IMR-90 (cell line): ENCODE results near the gene POU2AF1. TPM values are rescaled to one million over a fixed set of nuclear protein-coding genes. Genes with fewer than 3 reads are reported as not detected.

Experiments used
- ATAC-seq: fragments of 200-7000 bp; cut with Tn5 transposase; 2 replicates; pipeline ENCODE4 v1.9.1; 2020; ENCODE audit warnings: low read depth, mild to moderate bottlenecking, moderate library complexity
- BruUV-seq: library from RNA; stranded (reverse); fragments of 400-500 nt; replicated peaks from 2 replicates; lab custom pipeline; 2021; lab: Mats Ljungman, UMichigan
- CTCF ChIA-PET: fragments of 300-600 bp; formaldehyde crosslinking; extraction: SDS; loops from one replicate; lab custom pipeline; 2021; ENCODE audit warnings: antibody characterized with exemption; lab: Yijun Ruan, JAX
- POLR2A ChIA-PET: fragments of 300-600 bp; sonication (Branson Sonifier 250); formaldehyde crosslinking; loops from one replicate; lab custom pipeline; 2022; ENCODE audit warnings: antibody characterized with exemption; ENCODE audit not compliant: unreplicated experiment; lab: Charles Lee
- DNase-seq: peaks from one replicate; pipeline ENCODE4 v3.0.0; 2013
- H2AFZ ChIP-seq: replicated peaks from 2 replicates; pipeline ENCODE3; 2013; ENCODE audit warnings: low read length, mild to moderate bottlenecking; ENCODE audit not compliant: poor library complexity
- H2AK5ac ChIP-seq: 2 replicates; pipeline ENCODE4 v1.6.1; 2013; ENCODE audit warnings: low read depth, low read length, inconsistent platforms
- H2AK9ac ChIP-seq: replicated peaks from 2 replicates; pipeline ENCODE3; 2013; ENCODE audit warnings: mild to moderate bottlenecking, low read depth, low read length, moderate library complexity; ENCODE audit not compliant: poor library complexity
- H2BK120ac ChIP-seq: 2 replicates; pipeline ENCODE4 v1.6.1; 2013; ENCODE audit warnings: low read depth, low read length, inconsistent platforms
- H2BK15ac ChIP-seq: 3 replicates; pipeline ENCODE4 v1.6.1; 2013; ENCODE audit warnings: low read depth, low read length, inconsistent platforms
- H2BK20ac ChIP-seq: 2 replicates; pipeline ENCODE4 v1.6.1; 2013; ENCODE audit warnings: low read depth, mild to moderate bottlenecking, inconsistent platforms, low read length, moderate library complexity
- H2BK5ac ChIP-seq: 2 replicates; pipeline ENCODE4 v1.6.1; 2013; ENCODE audit warnings: mild to moderate bottlenecking, low read depth, low read length, inconsistent platforms; ENCODE audit not compliant: poor library complexity, severe bottlenecking
- H3K14ac ChIP-seq: replicated peaks from 2 replicates; pipeline ENCODE4 v1.6.1; 2013; ENCODE audit warnings: low read depth, low read length, inconsistent platforms
- H3K18ac ChIP-seq: 2 replicates; pipeline ENCODE4 v1.6.1; 2013; ENCODE audit warnings: low read depth, low read length, control low read depth
- H3K23ac ChIP-seq: 2 replicates; pipeline ENCODE4 v1.6.1; 2013; ENCODE audit warnings: low read depth, low read length, inconsistent platforms
- H3K27ac ChIP-seq: 2 replicates; pipeline ENCODE4 v1.5.1; 2013; ENCODE audit warnings: mild to moderate bottlenecking, control low read depth, low read length; ENCODE audit not compliant: insufficient read depth
- H3K27me3 ChIP-seq: 2 replicates; pipeline ENCODE4 v1.6.1; 2013; ENCODE audit warnings: low read length; ENCODE audit not compliant: control insufficient read depth, insufficient read depth
- H3K36me3 ChIP-seq: 2 replicates; pipeline ENCODE4 v1.6.1; 2013; ENCODE audit warnings: low read length, mixed read lengths; ENCODE audit not compliant: control insufficient read depth, insufficient read depth
- H3K4ac ChIP-seq: 2 replicates; pipeline ENCODE4 v1.6.1; 2013; ENCODE audit warnings: low read depth, low read length, inconsistent platforms
- H3K4me1 ChIP-seq: 2 replicates; pipeline ENCODE4 v1.6.1; 2013; ENCODE audit warnings: low read length, mixed read lengths; ENCODE audit not compliant: control insufficient read depth, insufficient read depth
- H3K4me2 ChIP-seq: 2 replicates; pipeline ENCODE4 v1.6.1; 2013; ENCODE audit warnings: low read depth, mild to moderate bottlenecking, control low read depth, low read length, moderate library complexity
- H3K4me3 ChIP-seq: 2 replicates; pipeline ENCODE4 v1.5.1; 2013; ENCODE audit warnings: low read depth, mild to moderate bottlenecking, control low read depth, low read length, moderate library complexity; ENCODE audit not compliant: insufficient read depth
- H3K56ac ChIP-seq: 2 replicates; pipeline ENCODE4 v1.6.1; 2013; ENCODE audit warnings: low read length, inconsistent platforms; ENCODE audit not compliant: insufficient read depth; ENCODE audit errors: extremely low read depth
- H3K79me1 ChIP-seq, 2 experiments: 2 replicates each; pipeline ENCODE4 v1.6.1; 2013; ENCODE audit warnings: low read length in 2 of 2, inconsistent platforms in 1 of 2, low read depth in 1 of 2
- H3K9ac ChIP-seq: 2 replicates; pipeline ENCODE4 v1.6.1; 2013; ENCODE audit warnings: low read depth, low read length, control low read depth
- H3K9me1 ChIP-seq: 2 replicates; pipeline ENCODE4 v1.6.1; 2013; ENCODE audit warnings: low read length, inconsistent platforms; ENCODE audit not compliant: insufficient read depth
- H3K9me3 ChIP-seq: 2 replicates; pipeline ENCODE4 v1.6.1; 2013; ENCODE audit warnings: low read length; ENCODE audit not compliant: control insufficient read depth, insufficient read depth
- H4K20me1 ChIP-seq: 2 replicates; pipeline ENCODE4 v1.6.1; 2013; ENCODE audit warnings: low read length, inconsistent platforms; ENCODE audit not compliant: insufficient read depth
- H4K5ac ChIP-seq: 2 replicates; pipeline ENCODE4 v1.6.1; 2013; ENCODE audit warnings: mild to moderate bottlenecking, low read depth, low read length, control low read depth
- H4K8ac ChIP-seq, 2 experiments: 2 replicates each; pipeline ENCODE4 v1.6.1; 2013; ENCODE audit warnings: low read depth in 2 of 2, low read length in 2 of 2, control low read depth in 1 of 2, inconsistent platforms in 1 of 2
- H4K91ac ChIP-seq: 2 replicates; pipeline ENCODE4 v1.6.1; 2013; ENCODE audit warnings: low read depth, low read length, inconsistent platforms; ENCODE audit not compliant: insufficient read depth
- BHLHE40 ChIP-seq: fragments of 150-350 bp; IDR thresholded peaks from 2 replicates; pipeline ENCODE4 v1.6.1; 2016; ENCODE audit warnings: mild to moderate bottlenecking, low read depth, low read length
- CHD1 ChIP-seq: IDR thresholded peaks from 2 replicates; pipeline ENCODE4 v1.6.1; 2012; ENCODE audit warnings: low read depth, low read length, improper control_type of control experiment
- CTCF ChIP-seq: conservative IDR thresholded peaks from 2 replicates; pipeline ENCODE4 v1.5.1; 2012; ENCODE audit warnings: mild to moderate bottlenecking, low read depth, low read length, improper control_type of control experiment
- MAZ ChIP-seq: IDR thresholded peaks from 2 replicates; pipeline ENCODE4 v1.6.1; 2012; ENCODE audit warnings: low read depth, mild to moderate bottlenecking, low read length, improper control_type of control experiment, moderate library complexity, borderline replicate concordance
- POLR2A ChIP-seq: IDR thresholded peaks from 2 replicates; pipeline ENCODE4 v1.6.1; 2012; ENCODE audit warnings: mild to moderate bottlenecking, low read depth, low read length
- RFX5 ChIP-seq: IDR thresholded peaks from 2 replicates; pipeline ENCODE4 v1.8.0; 2012; ENCODE audit warnings: low read depth, mild to moderate bottlenecking, low read length, moderate library complexity
- SMC3 ChIP-seq: fragments of 150-350 bp; IDR thresholded peaks from 2 replicates; pipeline ENCODE4 v1.6.1; 2016; ENCODE audit warnings: low read depth, mild to moderate bottlenecking, antibody characterized with exemption, low read length, moderate library complexity
- WGBS, 2 experiments: methylation state at CpG; one replicate each; pipeline versions ENCODE4 v1.1.5 to v1.1.7; 2013; ENCODE audit warnings: missing lambda C conversion rate in 2 of 2; ENCODE audit not compliant: insufficient read length in 1 of 2; ENCODE audit errors: extremely low coverage in 2 of 2; 5-methylcytosine and 5-hydroxymethylcytosine counted together
- dilution Hi-C: fragments of 300-500 bp; cut with HindIII; formaldehyde crosslinking; loops from one replicate; pipeline ENCODE4 v1.14.3; 2018; ENCODE audit warnings: low sequenced_read_pairs; ENCODE audit not compliant: unreplicated experiment
- in situ Hi-C: fragments of 300-500 bp; cut with MboI; formaldehyde crosslinking; loops from 3 replicates; pipeline ENCODE4 v1.14.3; 2019; ENCODE audit warnings: low sequenced_read_pairs, inconsistent platforms, mixed read lengths
- intact Hi-C: fragments of 100-400 bp; cut with micrococcal nuclease; formaldehyde crosslinking; loops from 2 replicates; pipeline ENCODE4 v1.10.0; 2022
- polyA plus RNA-seq, 3 experiments: library from polyadenylated mRNA; depleted of rRNA; stranded (reverse); fragments of >200 nt; gene quantifications; 2 replicates each; pipeline ENCODE4 v1.2.3, GENCODE V29; 2012; ENCODE audit warnings: low replicate concordance in 1 of 3
- total RNA-seq: library from RNA; depleted of rRNA; stranded (reverse); fragments of >200 nt; gene quantifications from 2 replicates; pipeline ENCODE4 v1.2.3, GENCODE V29; 2012

POU2AF1 gene
- total and polyA plus RNA-seq, 2 of the 4 experiments (the other 2 are of a cell fraction) = not detected

GRCh38 chr11:111393096-111393495 is 14.0 kb upstream of the POU2AF1 start:
- H3K27me3 ChIP-seq = peaks cover 48% of the 10 kb centered on the region
- H2AK9ac ChIP-seq = no peak overlapping the region
- H3K14ac ChIP-seq = no peak overlapping the region
- 60% methylated on average over 5 of the region's 5 CpGs; no CpG with 5 or more reads in 1 of the 2 experiments for WGBS, 2 experiments
- H3K4ac ChIP-seq = no peak overlapping the region
- H4K91ac ChIP-seq = no peak overlapping the region
- DNase-seq (no peak), ATAC-seq (no peak)
- no peak overlapping the region for H2AFZ ChIP-seq
- ChIA-PET POLR2A (no interaction called here), CTCF (interaction anchor here (0.9 kb wide), 1 partner anchor 21 kb away, joined by 3 read pairs; no protein-coding TSS in a partner anchor)
- H2BK20ac ChIP-seq = no peak overlapping the region
- no peak overlapping the region for H3K9ac ChIP-seq
- H2AK5ac ChIP-seq = no peak overlapping the region
- no peak overlapping the region for H2BK120ac ChIP-seq
- TF ChIP-seq CHD1 (no peak), POLR2A (no peak), RFX5 (no peak), CTCF (no peak), MAZ (no peak), SMC3 (no peak), BHLHE40 (no peak)
- intact Hi-C loops (no loop called here), dilution Hi-C loops (no loop called here), in situ Hi-C loops (no loop called here)
- H3K9me3 ChIP-seq = no peaks in the 10 kb centered on the region
- H3K36me3 ChIP-seq = no peaks in the 10 kb centered on the region
- no peak overlapping the region for H4K8ac ChIP-seq
- no peaks in the 10 kb centered on the region for H3K79me1 ChIP-seq
- no peak overlapping the region for H3K23ac ChIP-seq
- H3K27ac ChIP-seq = no peak overlapping the region
- no peak overlapping the region for H3K4me2 ChIP-seq
- no peaks in the 10 kb centered on the region for H3K9me1 ChIP-seq
- H3K4me1 ChIP-seq = no peaks in the 10 kb centered on the region
- no peak overlapping the region for H2BK5ac ChIP-seq
- no peaks in the 10 kb centered on the region for H4K20me1 ChIP-seq
- H3K4me3 ChIP-seq = no peak overlapping the region
- H3K18ac ChIP-seq = no peak overlapping the region
- H4K5ac ChIP-seq = no peak overlapping the region
- H2BK15ac ChIP-seq = no peak overlapping the region
- BruUV-seq = no TSS peak
- H3K56ac ChIP-seq = no peak overlapping the region
